ENCODE results near the gene KCNQ1. TPM values are rescaled to one million over a fixed set of nuclear protein-coding genes. Genes with fewer than 3 reads are reported as not detected.

KCNQ1 gene
- total RNA-seq, 1 experiment from 2014 or later: 2.3 TPM

DNA sequence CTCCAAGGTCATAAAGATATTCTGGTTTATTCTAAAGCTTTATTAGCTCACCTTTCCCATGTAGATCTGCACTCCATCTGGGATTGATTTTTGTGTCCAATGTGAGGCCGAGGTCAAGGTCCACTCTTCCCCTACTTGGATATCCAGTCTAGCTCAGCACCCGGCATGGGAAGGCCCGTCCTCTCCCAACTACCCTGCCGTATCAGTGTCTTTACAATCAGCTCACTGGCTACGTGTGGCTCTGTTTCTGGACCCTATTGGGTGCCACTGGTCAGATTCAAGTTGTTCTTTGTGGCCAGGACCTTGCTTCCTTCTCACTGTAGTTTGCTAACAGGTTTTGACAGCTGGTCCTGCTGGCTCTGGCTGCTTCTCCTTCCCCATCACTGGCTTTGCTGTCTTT is 224.1 kb downstream of the KCNQ1 start:
- no peak overlapping the region for H3K18ac ChIP-seq (ENCODE audit: insufficient read length, low read depth, low read length)
- no CpG with 5 or more reads among the region's 5 CpGs for WGBS (ENCODE audit: extremely low coverage, insufficient read length, low lambda C conversion rate)
- H3K27ac Mint-ChIP-seq: no peak overlapping the region

More for the DNA sequence above, 224.1 kb downstream of the KCNQ1 start:
- no peaks in the 10 kb centered on the region for H3K23me2 ChIP-seq (ENCODE audit: insufficient read length, low read depth, low read length, poor library complexity, severe bottlenecking)
- peaks cover 36% of the 10 kb centered on the region for H3K27me3 Mint-ChIP-seq (ENCODE audit: low read depth)
- no peak overlapping the region for H3K9ac ChIP-seq (ENCODE audit: extremely low read depth, insufficient read length, low read length)
- no peak overlapping the region for H3T11ph ChIP-seq (ENCODE audit: low read length)
- H3K4me3 Mint-ChIP-seq: no peak overlapping the region
- no peak overlapping the region for H2BK5ac ChIP-seq (ENCODE audit: insufficient read length, low read length)
- H4K8ac ChIP-seq (replicated peaks; ENCODE audit: insufficient read length, low read depth, low read length): no peak overlapping the region
- H3K36me3 Mint-ChIP-seq (ENCODE audit: insufficient read depth in 1 of 3, low read depth in 3 of 3): peaks cover 7 to 17% (median 8%) of the 10 kb centered on the region in 3 experiments; a peak in 6 of 7 replicates
- H2BK15ac ChIP-seq (ENCODE audit: low read depth, low read length): no peak overlapping the region
- H2BK120ac ChIP-seq (ENCODE audit: low read depth, low read length, poor library complexity, severe bottlenecking): no peak overlapping the region
- H3K79me1 ChIP-seq (ENCODE audit: insufficient read depth, low read depth, low read length, poor library complexity, severe bottlenecking): no peaks in the 10 kb centered on the region
- H3K23ac ChIP-seq (ENCODE audit: insufficient read length, low read depth, low read length): no peak overlapping the region
- DNase-seq: no peak
- H3K27me3 ChIP-seq (ENCODE audit: insufficient read depth, low read length): no peaks in the 10 kb centered on the region
- H2AFZ ChIP-seq (ENCODE audit: low read length): no peak overlapping the region
- H3K56ac ChIP-seq (ENCODE audit: insufficient read length, low read depth, low read length): no peak overlapping the region
- no peak overlapping the region for H3K14ac ChIP-seq (ENCODE audit: insufficient read depth, low read length)
- H2AK5ac ChIP-seq (ENCODE audit: insufficient read length, low read length): no peak overlapping the region
- H3K4me2 ChIP-seq (ENCODE audit: insufficient read depth, insufficient read length, low read length): no peak overlapping the region
- H3K9me3 ChIP-seq (ENCODE audit: control insufficient read depth, low read depth, low read length): no peaks in the 10 kb centered on the region
- TF ChIP-seq, protein P1, sequence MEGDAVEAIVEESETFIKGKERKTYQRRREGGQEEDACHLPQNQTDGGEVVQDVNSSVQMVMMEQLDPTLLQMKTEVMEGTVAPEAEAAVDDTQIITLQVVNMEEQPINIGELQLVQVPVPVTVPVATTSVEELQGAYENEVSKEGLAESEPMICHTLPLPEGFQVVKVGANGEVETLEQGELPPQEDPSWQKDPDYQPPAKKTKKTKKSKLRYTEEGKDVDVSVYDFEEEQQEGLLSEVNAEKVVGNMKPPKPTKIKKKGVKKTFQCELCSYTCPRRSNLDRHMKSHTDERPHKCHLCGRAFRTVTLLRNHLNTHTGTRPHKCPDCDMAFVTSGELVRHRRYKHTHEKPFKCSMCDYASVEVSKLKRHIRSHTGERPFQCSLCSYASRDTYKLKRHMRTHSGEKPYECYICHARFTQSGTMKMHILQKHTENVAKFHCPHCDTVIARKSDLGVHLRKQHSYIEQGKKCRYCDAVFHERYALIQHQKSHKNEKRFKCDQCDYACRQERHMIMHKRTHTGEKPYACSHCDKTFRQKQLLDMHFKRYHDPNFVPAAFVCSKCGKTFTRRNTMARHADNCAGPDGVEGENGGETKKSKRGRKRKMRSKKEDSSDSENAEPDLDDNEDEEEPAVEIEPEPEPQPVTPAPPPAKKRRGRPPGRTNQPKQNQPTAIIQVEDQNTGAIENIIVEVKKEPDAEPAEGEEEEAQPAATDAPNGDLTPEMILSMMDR (conservative IDR thresholded peaks at IDR 0.05): no peak
- peaks cover 3 to 4% of the 10 kb centered on the region in 2 experiments; a peak in 3 of 5 replicates for H3K9me3 Mint-ChIP-seq
- no peaks in the 10 kb centered on the region for H3K79me2 ChIP-seq (ENCODE audit: insufficient read depth, low read length)
- no peak overlapping the region for H2BK20ac ChIP-seq (ENCODE audit: low read depth, low read length, poor library complexity, severe bottlenecking)
- H4K20me1 ChIP-seq (ENCODE audit: control insufficient read depth, insufficient read depth, insufficient read length): peaks cover 3% of the 10 kb centered on the region
- no peak overlapping the region for H3K27ac ChIP-seq (ENCODE audit: insufficient read length, low read depth, low read length)
- no peaks in the 10 kb centered on the region for H3K4me1 ChIP-seq (ENCODE audit: insufficient read depth, low read length)
- no peak overlapping the region for H2BK12ac ChIP-seq (ENCODE audit: insufficient read length, low read depth, low read length)
- no peak overlapping the region for H4K91ac ChIP-seq (ENCODE audit: insufficient read length, low read depth, low read length)
- H4K5ac ChIP-seq (ENCODE audit: insufficient read length, low read depth, low read length): no peak overlapping the region
- no peak overlapping the region for H3K4ac ChIP-seq (ENCODE audit: low read depth, low read length)
- peaks cover 2 to 3% of the 10 kb centered on the region in 2 experiments; a peak in 1 of 4 replicates for H3K4me1 Mint-ChIP-seq

Measured in H9 (cell line).